HCT116 (cell line): ENCODE data around the gene COL16A1. TPM values are rescaled to one million over a fixed set of nuclear protein-coding genes. Genes with fewer than 3 reads are reported as not detected.
A peak's percentile ranks its signal among the peaks of the same experiment; 100 is the strongest.

Source experiments
- ATAC-seq: fragments of 200-7000 bp; cut with Tn5 transposase; 2 replicates; pipeline ENCODE4 v1.9.1; 2020; ENCODE audit warnings: mild to moderate bottlenecking, moderate library complexity
- BruUV-seq: library from RNA; stranded (reverse); fragments of 400-500 nt; replicated peaks from 2 replicates; lab custom pipeline; 2021; lab: Mats Ljungman, UMichigan
- CTCF ChIA-PET: fragments of 300-600 bp; sonication (Branson Sonifier 250); formaldehyde crosslinking; loops from one replicate; lab custom pipeline; 2021; ENCODE audit warnings: antibody characterized with exemption; lab: Charles Lee
- POLR2A ChIA-PET: fragments of 300-600, 350-600 bp; sonication (Branson Sonifier 250); formaldehyde crosslinking; loops from one replicate; lab custom pipeline; 2021; ENCODE audit warnings: antibody characterized with exemption; lab: Charles Lee
- RAD21 ChIA-PET, 2 experiments: fragments of 300-600 bp; sonication (Branson Sonifier 250); formaldehyde crosslinking; loops; one replicate each; lab custom pipeline; 2023; ENCODE audit warnings: low total read pairs in 2 of 2; ENCODE audit not compliant: uncharacterized antibody in 2 of 2, unreplicated experiment in 2 of 2, low non-redundant PET in 1 of 2; lab: Charles Lee
- DNase-seq: peaks from one replicate; pipeline ENCODE4 v3.0.0-alpha.2; 2010; ENCODE audit warnings: low read depth, low spot score
- H2AFZ ChIP-seq: fragments of 200-600 bp; shearing (Covaris generic), sonication (generic); 2 replicates; pipeline ENCODE4 v1.6.1; 2017; ENCODE audit warnings: low read depth, mixed run types, mixed read lengths, antibody characterized with exemption, low read length; ENCODE audit not compliant: poor library complexity, severe bottlenecking
- H3K27ac ChIP-seq: 2 replicates; pipeline ENCODE4 v1.5.1; 2012; ENCODE audit warnings: low read depth, low read length
- H3K27me3 ChIP-seq: fragments of 200-600 bp; sonication (generic); 2 replicates; pipeline ENCODE4 v1.6.1; 2016; ENCODE audit warnings: mixed run types, low read length, mixed read lengths; ENCODE audit not compliant: insufficient read depth
- H3K36me3 ChIP-seq, 2 experiments: fragments of 200-500 bp in 1 of 2; fragments of 200-600 bp in 1 of 2; sonication (Bioruptor generic) in 1 of 2; sonication (generic) in 1 of 2; 2 replicates each; pipeline versions ENCODE4 v1.5.1 to v1.6.1; 2014 to 2016; ENCODE audit warnings: low read length in 2 of 2, inconsistent platforms in 1 of 2, mixed read lengths in 1 of 2, mixed run types in 1 of 2; ENCODE audit not compliant: insufficient read depth in 2 of 2, control insufficient read depth in 1 of 2
- H3K4me1 ChIP-seq, 2 experiments: fragments of 200-600 bp in 1 of 2; sonication (generic) in 1 of 2; 2 replicates each; pipeline versions ENCODE4 v1.5.1 to v1.6.1; 2012 to 2017; ENCODE audit warnings: low read length in 2 of 2, inconsistent platforms in 1 of 2, mild to moderate bottlenecking in 1 of 2, mixed read lengths in 1 of 2, mixed run types in 1 of 2, moderate library complexity in 1 of 2; ENCODE audit not compliant: insufficient read depth in 2 of 2, control insufficient read depth in 1 of 2
- H3K4me2 ChIP-seq: fragments of 200-600 bp; sonication (generic); 2 replicates; pipeline ENCODE4 v1.6.1; 2017; ENCODE audit warnings: mixed run types, low read length, mixed read lengths
- H3K4me3 ChIP-seq, 2 experiments: fragments of 200-600 bp in 1 of 2; sonication (generic) in 1 of 2; replicated peaks in 1 of 2; 2 replicates each; pipeline ENCODE4 v1.5.1; 2011 to 2016; ENCODE audit warnings: low read length in 2 of 2, control low read depth in 1 of 2, low read depth in 1 of 2, mild to moderate bottlenecking in 1 of 2, mixed read lengths in 1 of 2, mixed run types in 1 of 2
- H3K79me2 ChIP-seq: fragments of 200-600 bp; sonication (generic); 2 replicates; pipeline ENCODE4 v1.6.1; 2017; ENCODE audit warnings: mild to moderate bottlenecking, mixed run types, low read length, moderate library complexity, mixed read lengths; ENCODE audit not compliant: insufficient read depth
- H3K9ac ChIP-seq: fragments of 200-600 bp; sonication (generic); 2 replicates; pipeline ENCODE4 v1.6.1; 2016; ENCODE audit warnings: low read length, mixed read lengths
- H3K9me2 ChIP-seq: fragments of 200-600 bp; sonication (generic), shearing (Covaris generic); 2 replicates; pipeline ENCODE4 v1.6.1; 2017; ENCODE audit warnings: mixed run types, mild to moderate bottlenecking, moderate library complexity; ENCODE audit not compliant: insufficient read depth
- H3K9me3 ChIP-seq, 2 experiments: fragments of 200-500 bp in 1 of 2; fragments of 200-600 bp in 1 of 2; sonication (Bioruptor generic) in 1 of 2; sonication (generic) in 1 of 2; 2 replicates each; pipeline ENCODE4 v1.6.1; 2014 to 2017; ENCODE audit warnings: low read length in 2 of 2, mixed read lengths in 2 of 2, inconsistent platforms in 1 of 2, low read depth in 1 of 2, mild to moderate bottlenecking in 1 of 2, mixed run types in 1 of 2, moderate library complexity in 1 of 2; ENCODE audit not compliant: control insufficient read depth in 1 of 2, insufficient read depth in 1 of 2
- H4K20me1 ChIP-seq: fragments of 200-600 bp; sonication (generic), shearing (Covaris generic); 2 replicates; pipeline ENCODE4 v1.6.1; 2017; ENCODE audit warnings: mixed run types, mild to moderate bottlenecking, moderate library complexity; ENCODE audit not compliant: insufficient read depth
- EGR1 ChIP-seq: IDR thresholded peaks from 2 replicates; pipeline ENCODE4 v1.6.1; 2012; ENCODE audit warnings: low read depth
- ELF1 ChIP-seq: IDR thresholded peaks from 2 replicates; pipeline ENCODE4 v1.6.1; 2012; ENCODE audit warnings: low read depth, borderline replicate concordance
- EZH2 ChIP-seq: fragments of 200-600 bp; sonication (generic); IDR thresholded peaks from 2 replicates; pipeline ENCODE4 v1.6.1; 2017; ENCODE audit warnings: antibody characterized with exemption, mixed run types
- FOSL1 ChIP-seq: IDR thresholded peaks from 2 replicates; pipeline ENCODE4 v1.6.1; 2012; ENCODE audit warnings: low read depth
- POLR2A ChIP-seq: IDR thresholded peaks from 2 replicates; pipeline ENCODE4 v1.7.0; 2011; ENCODE audit warnings: borderline replicate concordance; ENCODE audit not compliant: insufficient read depth, insufficient read length; ENCODE audit errors: extremely low read depth
- POLR2AphosphoS5 ChIP-seq: IDR thresholded peaks from 2 replicates; pipeline ENCODE4 v1.6.1; 2011; ENCODE audit warnings: mild to moderate bottlenecking, low read depth, low read length, moderate library complexity
- RAD21 ChIP-seq: IDR thresholded peaks from 2 replicates; pipeline ENCODE4 v1.6.1; 2012; ENCODE audit warnings: low read depth, mild to moderate bottlenecking
- SIN3A ChIP-seq: IDR thresholded peaks from 2 replicates; pipeline ENCODE4 v1.6.1; 2012; ENCODE audit warnings: low read depth
- SP1 ChIP-seq: IDR thresholded peaks from 2 replicates; pipeline ENCODE4 v1.6.1; 2012; ENCODE audit warnings: low read depth
- SRF ChIP-seq: IDR thresholded peaks from 2 replicates; pipeline ENCODE4 v1.6.1; 2012; ENCODE audit warnings: low read depth
- TCF7L2 ChIP-seq: IDR thresholded peaks from 2 replicates; pipeline ENCODE4 v1.7.0; 2011; ENCODE audit warnings: borderline replicate concordance, inconsistent platforms; ENCODE audit not compliant: insufficient read depth, insufficient read length; ENCODE audit errors: extremely low read depth
- YY1 ChIP-seq: IDR thresholded peaks from 2 replicates; pipeline ENCODE4 v1.6.1; 2011; ENCODE audit warnings: low read length, low read depth, moderate library complexity, mild to moderate bottlenecking; ENCODE audit not compliant: insufficient replicate concordance; ENCODE audit errors: extremely low read depth
- ZBTB33 ChIP-seq: IDR thresholded peaks from 2 replicates; pipeline ENCODE4 v1.6.1; 2011; ENCODE audit warnings: mild to moderate bottlenecking, low read length, moderate library complexity; ENCODE audit not compliant: insufficient replicate concordance; ENCODE audit errors: extremely low read depth
- ZFX ChIP-seq: fragments of 450-650 bp; IDR thresholded peaks from 2 replicates; pipeline ENCODE4 v1.6.1; 2017
- ZNF274 ChIP-seq: fragments of 200-500 bp; sonication (Bioruptor generic); IDR thresholded peaks from 2 replicates; pipeline ENCODE4 v1.6.1; 2014; ENCODE audit warnings: mild to moderate bottlenecking, low read depth, low read length, inconsistent platforms
- intact Hi-C: fragments of 100-400 bp; cut with micrococcal nuclease; formaldehyde crosslinking; loops from 2 replicates; pipeline ENCODE4 v1.10.0; 2022
- total RNA-seq: library from RNA; stranded (reverse); gene quantifications from one replicate; pipeline ENCODE4 v1.2.1, GENCODE V29; 2021; ENCODE audit not compliant: unreplicated experiment
- TF ChIP-seq, protein P1 (sequence below): IDR thresholded peaks from 2 replicates; pipeline ENCODE4 v1.6.1; 2012

COL16A1 gene
- total RNA-seq, 1 experiment from 2014 or later: 2.2 TPM

DNA sequence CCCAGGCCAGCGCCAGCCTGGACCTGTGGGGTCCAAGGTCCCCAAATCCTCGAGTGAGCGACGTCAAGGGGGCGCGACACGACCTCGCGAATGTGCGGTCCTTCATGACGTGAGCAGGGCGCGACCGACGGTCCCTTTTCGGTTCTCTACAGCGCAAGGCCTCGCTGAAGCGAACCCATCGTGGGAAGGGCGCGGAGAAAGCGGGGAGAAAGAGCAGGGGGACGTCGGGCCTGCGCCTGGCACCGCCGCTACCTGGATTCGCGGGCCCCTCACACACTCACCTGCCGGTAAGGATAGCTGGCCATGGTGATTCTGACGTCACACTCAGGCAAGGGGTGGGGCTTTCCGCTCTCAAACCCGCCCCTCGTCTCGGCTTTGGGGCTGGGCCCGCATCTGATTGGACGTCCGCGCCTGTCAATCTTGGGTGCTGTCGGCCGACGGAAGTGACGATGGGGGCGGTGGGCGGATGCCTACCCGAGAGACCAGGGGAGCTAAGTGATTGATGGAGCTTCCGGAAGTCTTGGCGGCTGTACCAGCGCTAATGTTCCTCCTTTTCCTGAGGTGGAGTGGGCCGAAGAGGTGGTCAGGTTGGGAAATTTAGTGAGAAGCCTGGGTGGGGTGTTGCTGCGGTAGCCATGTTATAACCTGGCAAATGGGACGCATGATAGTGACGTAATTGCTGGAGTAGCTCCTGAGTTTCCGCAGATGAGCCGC, 59.1 kb downstream of the COL16A1 start, which contains the start of gene PEF1:
Gene PEF1 (minus strand): TSS at position 317 of the 714 bp plus-strand sequence. CDS start 12 bp downstream, at position 305.
- BruUV-seq: no TSS peak
- peak; percentile 87 for ATAC-seq

More for the DNA sequence above, 59.1 kb downstream of the COL16A1 start, which contains the start of gene PEF1:
- ChIA-PET CTCF (interaction anchor here (0.8 to 1.7 kb wide), 5 partner anchors 12 to 171 kb away, joined by 3 to 6 read pairs (median 5); partner anchors contain the start of gene SPOCD1), RAD21 (interaction anchor here in 1 of 2 experiments (0.6 to 1.0 kb wide), 2 partner anchors 71 to 474 kb away, joined by 3 to 6 read pairs; no protein-coding TSS in a partner anchor), POLR2A (interaction anchor here (0.6 to 1.2 kb wide), 5 partner anchors 11 to 144 kb away, joined by 3 to 9 read pairs (median 5); no protein-coding TSS in a partner anchor)
- Histone ChIP-seq H3K36me3 (no peaks in the 10 kb centered on the region), H3K27ac (peak within 1 kb of the TSS; percentile 92), H4K20me1 (no peaks in the 10 kb centered on the region), H3K4me1 (peaks cover 8 to 25% of the 10 kb centered on the region in 2 experiments; a peak in 3 of 4 replicates), H3K9me3 (no peaks in the 10 kb centered on the region), H2AFZ (peak within 1 kb of the TSS; percentile 64), H3K79me2 (peaks cover 39% of the 10 kb centered on the region), H3K9me2 (no peaks in the 10 kb centered on the region), H3K9ac (peak within 1 kb of the TSS; percentile 97), H3K27me3 (no peaks in the 10 kb centered on the region)
- intact Hi-C loops: no loop called here
- TF ChIP-seq EGR1 (peak; percentile 91), ZNF274 (no peak), POLR2A (peak; percentile 59), ZFX (peak; percentile 66), SP1 (peak; percentile 98), TCF7L2 (peak; percentile 38), YY1 (peak; percentile 99), FOSL1 (no peak), ELF1 (peak; percentile 31; the same call in 1 of the 2 replicates), POLR2AphosphoS5 (peak; percentile 78), EZH2 (no peak), RAD21 (no peak), ZBTB33 (no peak), SRF (peak; percentile 95), SIN3A (no peak)
- TF ChIP-seq, protein P1, sequence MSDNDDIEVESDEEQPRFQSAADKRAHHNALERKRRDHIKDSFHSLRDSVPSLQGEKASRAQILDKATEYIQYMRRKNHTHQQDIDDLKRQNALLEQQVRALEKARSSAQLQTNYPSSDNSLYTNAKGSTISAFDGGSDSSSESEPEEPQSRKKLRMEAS: peak; percentile 60; the same call in 1 of the 2 replicates
- TF ChIP-seq, all 23 proteins: peak for 10
- peak within 1 kb of the TSS; percentile 83 for H3K4me2 ChIP-seq
- peak within 1 kb of the TSS; percentile 80 to 96 for H3K4me3 ChIP-seq
- peak; percentile 97 for DNase-seq
